Stimulated activated CD4-positive, alpha-beta T cell treated with anti-CD3 and anti-CD28 coated beads, Interleukin-4, amount 100 ng/mL, for 1 hour (primary cell): Measurements from ENCODE around the gene FHL5.
"Not testable (repeated sequence)": the region's sequence is repeated elsewhere in the genome, so short reads cannot be mapped to it uniquely, and the experiment has no call there.

ENCODE experiments used
- DNase-seq: peaks from one replicate; pipeline ENCODE4 v3.0.0-alpha.2; 2020

FHL5 gene, protein sequence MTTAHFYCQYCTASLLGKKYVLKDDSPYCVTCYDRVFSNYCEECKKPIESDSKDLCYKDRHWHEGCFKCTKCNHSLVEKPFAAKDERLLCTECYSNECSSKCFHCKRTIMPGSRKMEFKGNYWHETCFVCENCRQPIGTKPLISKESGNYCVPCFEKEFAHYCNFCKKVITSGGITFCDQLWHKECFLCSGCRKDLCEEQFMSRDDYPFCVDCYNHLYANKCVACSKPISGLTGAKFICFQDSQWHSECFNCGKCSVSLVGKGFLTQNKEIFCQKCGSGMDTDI

DNA sequence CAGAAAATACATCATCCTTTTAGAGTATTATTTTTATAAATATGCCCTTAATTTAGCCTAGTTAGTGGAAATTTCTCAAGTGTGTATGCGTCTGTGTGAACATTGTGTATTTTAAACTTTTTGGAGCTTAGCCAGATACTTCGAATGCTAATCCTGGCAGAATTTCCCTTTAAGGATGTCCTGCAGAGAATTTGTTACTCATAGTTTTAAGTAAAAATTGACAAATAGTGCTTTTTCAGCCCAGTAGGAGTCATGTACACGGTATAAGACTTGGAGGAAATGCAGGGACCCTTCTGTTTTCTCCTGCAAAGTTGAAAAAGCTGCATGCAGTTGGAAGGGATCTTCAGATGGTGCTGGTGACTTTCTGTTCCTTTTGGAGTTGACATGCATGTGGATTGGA, at the start of gene FHL5:
Gene FHL5, plus strand, starts transcription at position 243 of the 400 bp plus-strand sequence. CDS start 40,486 bp downstream, outside the sequence.
- DNase-seq: no peak

DNA sequence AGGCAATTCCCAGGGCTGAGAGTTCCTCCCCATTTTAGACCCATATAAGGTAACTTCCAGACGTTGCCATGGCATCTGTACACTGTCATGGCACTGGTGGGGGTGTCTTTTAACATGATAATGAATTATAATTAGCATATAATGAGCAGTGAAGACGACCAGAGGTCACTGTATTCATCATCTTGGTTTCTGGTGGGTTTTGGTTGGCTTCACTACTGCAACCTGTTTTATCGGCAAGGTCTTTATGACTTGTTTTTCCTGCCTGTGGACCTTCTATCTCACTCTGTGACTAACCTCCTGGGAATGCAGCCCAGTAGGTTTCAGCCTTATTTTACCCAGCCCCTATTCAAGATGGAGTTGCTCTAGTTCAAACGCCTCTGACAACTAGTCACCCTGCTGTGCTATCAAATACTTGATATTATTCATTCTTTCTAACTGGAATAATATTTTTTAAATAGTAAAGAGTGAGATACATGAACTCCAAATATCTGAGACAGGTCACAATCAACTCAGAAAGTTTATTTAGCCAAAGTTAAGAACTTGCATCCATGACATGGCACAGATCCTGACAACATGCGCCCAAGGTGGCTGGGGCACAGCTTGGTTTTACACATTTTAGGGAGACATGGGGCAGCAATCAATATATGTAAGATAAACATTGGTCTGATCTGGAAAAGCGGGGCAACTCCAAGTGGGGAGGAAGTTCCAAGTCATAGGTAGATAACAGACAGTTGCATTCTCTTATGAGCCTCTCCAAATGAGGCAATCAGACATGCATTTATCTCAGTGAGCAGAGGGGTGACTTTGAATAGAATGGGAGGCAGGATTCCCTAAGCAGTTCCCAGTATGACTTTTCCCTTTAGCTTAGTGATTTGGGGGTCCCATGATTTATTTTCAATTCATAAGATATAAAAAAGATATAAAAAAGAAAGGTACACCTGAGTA, 42.5 kb upstream of the FHL5 start:
- DNase-seq: no peak

DNA sequence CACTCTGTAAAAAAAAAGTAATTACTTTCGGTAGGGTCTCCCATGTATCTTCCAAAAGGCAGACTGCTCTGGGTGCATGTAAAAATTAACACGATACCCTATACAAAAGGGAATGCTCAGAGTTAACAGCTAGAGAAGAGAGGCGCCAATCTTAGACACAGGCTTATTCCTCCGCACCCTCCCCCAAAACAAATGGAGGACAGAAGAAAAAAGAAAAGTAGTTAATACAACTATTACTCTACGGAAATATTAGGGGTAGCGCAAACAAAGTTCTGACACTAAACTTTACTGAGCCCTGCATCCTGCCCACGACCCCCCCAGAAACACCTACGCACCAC, 41.7 kb upstream of the FHL5 start:
- DNase-seq: no peak

DNA sequence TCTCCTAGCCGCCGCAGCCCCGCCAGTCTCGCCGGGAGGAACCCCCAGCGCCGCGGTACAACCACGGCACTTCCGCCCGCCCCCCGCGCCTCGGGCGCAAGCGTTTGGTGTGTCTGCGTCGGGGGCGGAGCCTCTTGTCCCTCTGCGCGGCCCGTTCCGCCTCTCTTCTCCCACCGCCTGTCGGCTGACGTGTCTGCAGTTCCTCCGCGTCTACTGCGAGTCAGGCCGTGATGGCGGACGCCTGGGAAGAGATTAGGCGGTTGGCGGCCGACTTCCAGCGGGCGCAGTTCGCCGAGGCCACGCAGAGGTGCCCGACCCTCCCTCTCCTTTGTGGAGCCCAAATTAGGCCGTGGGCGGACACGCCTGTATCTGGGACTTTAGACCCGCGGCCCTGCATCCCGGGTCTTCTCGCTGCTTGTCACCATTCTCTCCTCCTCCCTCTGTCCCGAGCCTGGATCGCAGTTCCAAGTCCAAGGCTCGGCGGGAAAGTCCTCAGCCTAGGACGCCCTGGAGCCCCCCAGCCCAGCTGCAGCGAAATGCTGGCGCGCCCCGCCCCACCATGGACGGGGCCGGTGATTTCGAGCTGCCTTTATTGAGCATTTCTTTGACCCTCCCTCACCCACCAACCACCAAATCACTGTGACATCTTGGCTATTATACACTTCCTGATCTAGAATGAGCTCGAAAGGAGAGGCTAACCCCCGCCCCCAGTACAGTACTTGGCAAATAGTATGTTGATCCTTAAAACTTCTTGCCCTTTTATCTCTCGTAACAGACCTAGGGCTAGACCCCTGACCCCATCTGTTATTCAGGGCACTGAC, 41.1 kb upstream of the FHL5 start, which contains the start of gene UFL1:
Gene UFL1, plus strand, starts transcription at position 163 of the 821 bp plus-strand sequence. Its CDS starts 68 bp downstream, at position 231.
- peak; percentile 95 for DNase-seq

DNA sequence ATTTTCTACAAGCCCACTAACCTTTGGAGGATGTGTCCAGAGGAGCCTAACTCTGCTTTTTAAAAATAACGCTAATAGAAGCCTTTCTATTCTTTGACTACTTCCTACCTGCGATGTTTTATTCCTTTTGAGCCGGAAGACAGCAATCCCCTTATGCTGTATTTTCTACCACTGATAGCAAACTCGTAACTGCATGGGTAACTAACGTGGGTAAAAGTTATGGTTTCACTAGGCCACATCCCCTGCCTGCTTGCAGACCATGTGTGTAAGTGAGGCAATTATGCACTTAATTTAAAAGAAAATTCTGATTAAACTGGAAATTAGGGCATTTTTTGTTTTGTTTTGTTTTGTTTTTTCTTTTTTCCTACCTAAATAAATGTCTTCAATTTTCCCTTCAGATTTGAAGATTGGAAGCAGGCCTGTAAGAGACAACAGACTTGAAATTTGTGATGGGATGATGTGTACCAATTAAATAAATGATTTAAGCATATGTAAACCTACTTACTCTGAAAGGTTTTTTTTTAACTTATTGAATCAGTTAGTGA, 40.4 kb upstream of the FHL5 start:
- no peak for DNase-seq

DNA sequence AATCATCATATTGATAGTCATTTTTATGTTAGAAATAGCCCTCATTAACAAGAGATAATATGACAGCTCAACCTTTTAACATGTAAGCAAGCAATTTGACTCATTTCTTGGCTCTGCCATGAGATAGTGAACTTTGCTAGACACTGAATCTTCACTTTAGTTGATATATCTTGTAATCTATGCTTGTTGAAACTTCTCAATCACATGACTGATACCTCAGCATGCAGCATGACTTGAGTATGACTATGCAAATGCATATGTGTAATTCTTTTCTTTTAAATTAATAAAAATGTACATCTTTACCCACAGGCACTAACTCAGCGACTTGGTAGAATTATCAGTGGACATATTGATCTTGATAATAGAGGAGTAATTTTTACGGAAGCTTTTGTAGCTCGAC, 34.7 kb upstream of the FHL5 start:
- no peak for DNase-seq

DNA sequence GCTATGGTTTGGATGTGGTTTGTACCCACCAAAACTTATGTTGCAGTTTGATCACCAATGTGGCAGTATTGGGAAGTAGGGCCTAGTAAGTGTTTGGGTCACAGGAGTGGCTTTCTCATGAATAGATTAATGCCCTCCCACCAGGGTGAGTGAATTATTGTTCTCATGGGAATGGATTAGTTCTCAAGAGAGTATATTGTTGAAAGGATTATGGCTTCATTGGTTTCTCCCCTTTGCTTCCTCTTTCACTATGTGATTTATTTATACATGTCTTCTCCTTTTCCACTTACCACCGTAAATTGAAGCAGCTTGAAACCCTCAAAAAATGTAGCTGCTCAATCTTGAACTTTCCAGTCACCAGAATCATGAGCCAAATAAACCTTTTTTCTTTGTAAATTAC, 30.5 kb upstream of the FHL5 start:
- DNase-seq: no peak

DNA sequence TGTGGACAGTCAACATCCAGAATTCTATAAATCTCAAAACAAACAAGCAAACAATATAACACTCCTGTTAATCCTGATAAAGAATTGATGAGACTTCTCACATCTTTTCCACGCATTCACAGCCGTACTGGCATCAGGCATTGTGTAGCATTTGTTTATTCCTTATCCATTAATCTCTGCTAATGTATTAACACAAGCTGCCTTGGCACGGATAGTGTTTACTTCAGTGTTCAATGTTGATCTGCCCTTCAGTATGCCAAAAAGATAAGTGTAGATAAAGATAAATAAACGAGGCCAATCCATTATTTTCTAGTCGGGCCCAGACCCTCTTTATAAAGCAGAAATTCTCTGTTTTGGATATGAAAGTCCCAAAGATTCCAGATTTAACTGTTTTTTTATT, 25.2 kb upstream of the FHL5 start:
- DNase-seq: no peak

DNA sequence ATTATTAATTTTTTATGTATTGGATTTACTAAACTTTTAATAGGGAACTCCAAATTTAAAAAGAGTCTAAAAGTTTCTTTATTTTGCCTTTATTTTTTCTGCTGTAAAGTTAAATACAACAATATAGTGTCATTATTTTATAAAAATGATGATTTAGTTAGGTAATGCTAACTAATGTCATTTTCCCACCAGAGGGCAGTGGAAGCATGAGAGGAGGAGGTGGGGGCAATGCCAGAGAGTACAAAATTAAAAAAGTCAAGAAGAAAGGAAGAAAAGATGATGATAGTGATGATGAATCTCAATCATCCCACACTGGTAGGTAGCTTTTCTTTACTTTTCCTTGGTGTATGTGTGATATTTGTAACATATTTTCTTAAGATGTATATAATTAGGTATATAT, 20.2 kb upstream of the FHL5 start:
- no peak for DNase-seq

DNA sequence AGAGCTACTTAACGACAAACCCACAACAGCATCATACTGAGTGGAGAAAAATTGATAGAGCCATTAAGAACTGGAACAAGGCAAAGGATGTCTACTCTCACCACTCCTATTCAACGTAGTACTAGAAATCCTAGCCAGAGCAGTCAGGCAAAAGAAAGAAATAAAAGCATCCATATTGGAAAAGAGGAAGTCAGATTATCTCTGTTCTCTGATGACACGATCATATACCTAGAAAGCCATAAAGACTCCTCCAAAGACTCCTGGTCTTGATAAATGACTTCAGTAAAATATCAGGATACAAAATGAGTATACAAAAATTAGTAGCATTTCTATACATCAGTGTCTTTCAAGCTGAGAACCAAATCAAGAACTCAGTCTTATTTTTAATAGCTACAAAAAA, 17.0 kb upstream of the FHL5 start:
- DNase-seq: no peak

DNA sequence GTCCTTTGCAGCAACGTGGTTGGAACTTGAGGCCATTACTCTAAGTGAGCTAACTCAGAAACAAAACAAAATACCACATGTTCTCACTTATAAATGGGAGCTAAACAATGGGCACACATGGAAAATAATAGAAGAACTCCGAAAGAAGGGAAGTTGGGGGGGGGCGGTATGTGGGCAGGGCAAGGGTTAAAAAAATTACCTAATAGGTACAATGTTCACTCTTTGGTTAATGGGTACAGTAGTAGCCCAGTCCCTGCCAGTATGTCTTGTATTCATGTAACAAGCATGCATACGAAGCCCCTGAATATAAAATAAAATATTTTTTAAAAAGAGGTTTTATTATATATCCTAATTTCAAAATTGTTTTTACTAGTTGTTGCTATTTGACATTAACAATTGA, 15.3 kb upstream of the FHL5 start:
- no peak for DNase-seq

DNA sequence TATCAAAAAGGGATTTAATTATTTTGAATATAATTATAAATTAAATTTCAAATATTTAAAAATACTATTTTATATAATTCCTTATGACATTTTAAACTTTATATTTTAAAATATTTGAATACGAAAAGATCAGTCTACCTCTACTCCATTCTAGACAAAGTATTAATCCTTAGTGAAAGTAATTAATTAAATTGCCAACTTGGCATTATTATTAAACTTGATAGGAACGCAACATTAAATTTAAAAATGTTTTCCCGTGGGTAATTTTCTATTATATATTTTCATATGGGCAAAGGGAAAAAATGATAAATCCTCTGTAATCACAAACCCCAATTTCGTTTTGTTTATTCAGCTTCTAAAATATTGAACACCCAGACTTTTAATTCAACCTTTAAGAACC, 8.4 kb upstream of the FHL5 start:
- DNase-seq: no peak

DNA sequence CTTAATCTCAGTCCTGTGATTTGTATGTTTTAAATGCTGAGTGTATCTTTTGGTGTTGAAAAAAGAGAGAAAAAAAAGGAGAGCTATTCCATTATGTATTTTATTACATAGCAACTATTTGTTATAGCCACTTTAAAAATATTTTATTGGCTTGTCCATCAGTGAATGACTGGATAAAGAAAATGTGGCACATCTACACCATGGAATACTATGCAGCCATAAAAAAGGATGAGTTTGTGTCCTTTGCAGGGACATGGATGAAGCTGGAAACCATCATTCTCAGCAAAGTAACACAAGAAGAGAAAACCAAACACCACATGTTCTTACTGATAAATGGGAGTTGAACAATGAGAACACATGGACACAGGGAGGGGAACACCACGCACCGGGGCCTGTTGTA, 3.2 kb upstream of the FHL5 start:
- not testable (repeated sequence) for DNase-seq

DNA sequence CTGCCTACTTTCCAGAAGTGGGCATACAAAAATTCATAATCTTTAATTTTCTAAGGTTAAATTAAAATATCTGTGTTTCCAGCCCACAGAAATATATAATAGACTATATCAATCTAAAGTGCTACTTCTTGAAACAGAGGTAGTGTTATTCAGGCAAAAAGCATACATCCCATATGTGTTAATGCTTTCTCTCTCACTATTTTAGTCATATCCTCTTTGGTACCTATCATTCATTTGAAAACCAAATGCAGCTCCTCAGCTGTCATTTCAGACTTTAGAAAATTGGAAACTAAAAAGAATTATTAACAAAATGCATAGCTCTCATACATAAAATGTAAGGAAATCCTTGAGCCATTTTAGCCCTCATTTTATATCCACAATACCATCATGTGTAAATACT, 925 bp downstream of the FHL5 start:
- no peak for DNase-seq

DNA sequence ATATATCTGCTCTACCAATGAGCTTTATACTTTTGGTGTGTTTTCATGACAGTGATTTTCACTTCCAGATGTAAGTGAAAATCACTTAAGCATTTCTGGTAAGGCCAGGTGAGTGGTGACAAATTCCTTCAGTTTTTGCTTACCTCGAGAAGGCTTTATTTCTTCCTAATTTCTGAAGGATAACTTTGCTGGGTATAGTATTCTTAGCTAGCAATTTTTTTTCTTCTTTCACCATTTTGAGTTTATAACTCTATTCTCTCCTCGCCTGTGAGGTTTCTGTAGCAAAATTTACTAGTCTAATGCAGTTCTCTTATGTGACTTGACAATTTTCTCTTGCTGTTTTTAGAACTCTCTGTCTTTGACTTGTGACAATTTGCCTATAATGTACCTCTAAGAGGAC, 7.1 kb downstream of the FHL5 start:
- no peak for DNase-seq

DNA sequence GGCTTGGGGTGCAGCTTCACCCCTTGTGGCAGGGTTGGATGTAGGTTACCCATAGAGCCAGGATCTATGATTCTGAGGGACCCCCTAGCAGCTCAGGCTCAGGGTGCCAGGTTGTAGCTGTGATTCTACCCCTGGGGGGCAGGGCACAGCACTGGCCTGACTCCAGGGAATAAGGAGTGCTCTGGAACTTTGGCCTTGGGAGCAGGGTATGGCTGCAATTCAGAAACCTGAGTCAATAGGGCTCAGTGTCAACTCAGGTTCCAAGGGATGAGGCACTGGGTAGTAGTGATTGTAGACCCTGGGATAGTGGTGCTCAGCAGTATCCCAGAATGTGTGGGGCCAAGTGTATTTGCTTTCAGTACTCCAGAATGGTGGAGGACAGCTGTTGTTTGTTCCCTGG, 8.6 kb downstream of the FHL5 start:
- no peak for DNase-seq

DNA sequence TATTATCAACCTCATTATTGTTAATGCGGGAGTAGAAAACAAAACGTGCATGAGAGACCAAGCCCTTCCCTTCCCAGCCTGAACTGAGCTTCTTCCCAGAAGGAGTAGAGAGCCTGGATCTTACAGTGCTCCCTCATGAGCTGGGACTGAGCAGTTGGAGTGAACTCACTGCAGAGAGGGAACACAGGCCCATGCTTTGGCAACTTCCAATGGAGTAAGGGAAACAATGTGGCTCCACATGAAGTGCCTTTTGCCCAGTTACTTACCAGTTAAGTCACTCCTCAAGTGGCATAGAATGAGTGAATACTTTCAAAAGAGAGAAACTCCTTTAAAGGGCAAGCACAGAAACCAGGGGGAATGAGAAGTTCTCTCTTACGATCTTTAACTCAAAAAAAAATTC, 12.4 kb downstream of the FHL5 start:
- DNase-seq: no peak

DNA sequence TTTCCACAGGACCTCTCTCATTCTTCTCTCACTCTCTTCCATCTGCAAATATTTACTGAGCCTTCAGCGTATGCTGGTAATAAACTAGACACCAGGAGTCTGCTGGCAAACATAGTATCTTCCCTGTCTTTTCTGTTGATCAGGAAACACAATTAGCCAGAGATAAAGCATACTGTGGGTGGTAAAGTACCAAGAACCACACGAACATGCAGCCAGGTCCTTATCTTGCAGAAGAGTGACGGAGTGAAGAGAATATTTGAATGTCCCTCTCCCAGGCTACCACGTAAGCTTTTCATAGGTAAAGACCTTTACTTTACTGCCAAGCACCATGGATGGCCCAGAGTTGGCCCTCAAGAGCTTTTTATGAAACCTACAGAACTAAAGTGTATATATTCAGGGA, 13.3 kb downstream of the FHL5 start:
- no peak for DNase-seq

DNA sequence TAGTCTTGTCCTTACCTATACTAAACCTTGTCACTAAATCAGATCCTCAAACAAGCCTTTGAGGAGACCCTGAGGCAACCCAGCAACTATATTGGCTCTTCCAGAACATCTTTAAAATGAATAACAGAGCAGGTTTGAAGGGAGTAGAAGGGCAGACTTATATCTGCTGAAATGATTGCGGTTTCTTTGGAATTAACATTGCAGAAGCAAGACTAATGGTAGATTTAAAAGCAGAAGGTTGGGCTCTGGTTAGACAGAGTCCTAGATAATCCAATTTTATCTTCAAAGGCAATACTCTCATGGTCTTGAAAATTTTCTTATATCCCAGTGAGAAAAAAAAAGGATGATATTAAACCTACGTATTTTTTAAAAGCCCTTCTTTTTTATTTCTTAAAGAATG, 19.1 kb downstream of the FHL5 start:
- no peak for DNase-seq

DNA sequence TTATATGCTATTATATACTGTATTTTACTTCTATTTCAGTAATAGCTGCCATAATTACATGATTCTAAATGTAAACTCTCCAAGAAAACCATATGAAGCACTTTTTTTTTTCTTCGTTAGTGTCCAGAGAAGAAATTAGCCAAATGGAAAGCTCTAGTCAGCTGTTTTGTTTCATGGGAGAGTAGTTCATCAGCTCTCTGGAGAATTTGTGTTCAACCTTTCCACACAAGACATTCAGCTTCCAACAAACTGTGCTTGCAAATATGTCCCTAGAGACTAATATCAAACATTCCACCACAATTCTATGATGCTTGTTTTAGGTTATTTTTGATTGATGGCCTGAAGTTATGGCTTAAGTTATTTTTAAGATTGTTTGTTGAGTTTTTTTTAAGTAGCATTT, 19.5 kb downstream of the FHL5 start:
- no peak for DNase-seq

DNA sequence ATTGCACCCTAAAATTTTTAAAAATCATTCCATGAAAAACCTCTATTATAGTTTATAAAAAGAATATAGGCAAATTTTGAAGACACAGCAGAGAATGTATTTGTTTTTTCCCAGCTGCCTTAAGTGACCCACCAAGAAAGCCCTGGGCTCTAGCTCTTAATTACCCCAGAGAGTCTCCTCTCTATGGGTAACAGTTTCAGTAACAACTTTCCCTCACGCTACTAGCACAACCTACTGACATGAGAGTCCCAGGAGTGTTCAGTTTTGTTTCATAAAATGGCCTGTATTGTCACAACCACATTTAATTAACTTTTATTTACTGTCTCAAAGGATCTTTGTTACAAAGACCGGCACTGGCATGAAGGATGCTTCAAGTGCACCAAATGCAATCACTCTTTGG, 41.5 kb downstream of the FHL5 start:
- DNase-seq: no peak

DNA sequence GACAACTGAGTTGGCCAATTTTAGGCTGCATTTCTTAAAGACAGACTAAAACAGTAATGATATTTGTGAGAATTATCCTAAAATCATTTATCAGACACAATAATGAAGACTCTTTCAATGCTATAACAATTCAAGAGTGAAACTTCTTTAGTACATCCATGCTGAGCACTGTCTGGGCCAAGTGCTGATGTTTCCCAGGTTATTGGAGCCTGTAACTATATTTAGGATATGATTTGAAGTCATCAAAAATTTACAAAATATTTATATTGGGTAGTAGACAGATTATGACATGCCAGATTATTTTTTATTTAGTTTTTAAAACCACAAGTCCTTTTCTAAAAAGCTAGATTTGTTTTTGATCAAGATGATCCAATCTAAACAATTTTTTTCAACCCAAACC, 45.1 kb downstream of the FHL5 start:
- no peak for DNase-seq

DNA sequence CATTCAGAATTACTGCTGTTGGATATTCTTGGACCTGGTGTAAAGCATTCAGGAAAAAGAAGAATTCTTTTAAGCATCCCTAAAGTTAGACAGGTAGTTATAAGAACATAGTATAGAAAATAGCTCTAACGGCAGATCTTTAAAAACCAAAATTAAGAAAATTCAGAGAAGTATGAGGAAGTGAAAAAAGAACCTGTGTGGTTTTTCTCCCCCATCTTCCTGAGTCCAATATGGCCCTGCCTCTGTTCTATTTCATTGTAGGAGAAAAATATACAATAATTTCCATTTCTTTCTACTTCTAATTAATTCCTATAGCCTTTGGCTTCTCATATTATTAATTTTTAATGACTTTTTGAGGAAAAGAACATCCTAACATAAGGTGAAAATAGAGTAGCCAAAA, 47.1 kb downstream of the FHL5 start:
- no peak for DNase-seq
